ENCODE measurements around the gene NTPCR. TPM values are rescaled to one million over a fixed set of nuclear protein-coding genes. Genes with fewer than 3 reads are reported as not detected.

The NTPCR gene
- total RNA-seq, 4 donors from 2014 or later: 24.6 to 37.1 (median 28.4) TPM

- Histone ChIP-seq H3K36me3 (peaks cover 0 to 30% of the 10 kb centered on the region in 2 donors), H3K9me3 (no peaks in the 10 kb centered on the region), H3K27me3 (no peaks in the 10 kb centered on the region), H3K4me3 (no peak overlapping the region), H3K4me1 (peaks cover 0 to 8% (median 0%) of the 10 kb centered on the region in 3 donors), H3K27ac (no peak overlapping the region)
- WGBS, 2 donors (ENCODE audit: low coverage in 1 of 2): 89 to 100% methylated on average over 2 of the region's 2 CpGs
- no peak for ATAC-seq
- no peak for TF ChIP-seq POLR2AphosphoS5 (IDR thresholded peaks at IDR 0.05)
- no peak for TF ChIP-seq CTCF (IDR thresholded peaks at IDR 0.05)
- no peak for TF ChIP-seq EP300 (IDR thresholded peaks at IDR 0.05)
- TF ChIP-seq POLR2A (IDR thresholded peaks at IDR 0.05): no peak
These were observed 65.6 kb downstream of the NTPCR start for GRCh38 chr1:233015965-233016364.

GRCh38 chr1:233016798-233017197, 66.4 kb downstream of the NTPCR start:
- H3K36me3 ChIP-seq: peaks cover 0 to 26% of the 10 kb centered on the region in 2 donors
- H3K27ac ChIP-seq: no peak overlapping the region
- TF ChIP-seq CTCF (IDR thresholded peaks at IDR 0.05): no peak
- TF ChIP-seq EP300 (IDR thresholded peaks at IDR 0.05): no peak
- TF ChIP-seq POLR2A (IDR thresholded peaks at IDR 0.05): no peak
- no peak for TF ChIP-seq POLR2AphosphoS5 (IDR thresholded peaks at IDR 0.05)
- H3K4me1 ChIP-seq: peaks cover 0 to 15% (median 0%) of the 10 kb centered on the region in 3 donors
- no peaks in the 10 kb centered on the region for H3K27me3 ChIP-seq
- no peaks in the 10 kb centered on the region for H3K9me3 ChIP-seq
- WGBS, 2 donors (ENCODE audit: low coverage in 1 of 2): 69 to 91% methylated on average over 6 of the region's 6 CpGs
- no peak overlapping the region for H3K4me3 ChIP-seq
- ATAC-seq: no peak

- ATAC-seq: no peak
- peaks cover 0 to 7% of the 10 kb centered on the region in 2 donors for H3K36me3 ChIP-seq
- H3K27ac ChIP-seq: no peak overlapping the region
- H3K4me3 ChIP-seq: no peak overlapping the region
- H3K27me3 ChIP-seq: no peaks in the 10 kb centered on the region
- 92% methylated on average over 2 of the region's 3 CpGs; no CpG with 5 or more reads in 1 of the 2 donors for WGBS, 2 donors (ENCODE audit: low coverage in 1 of 2)
- peaks cover 0 to 15% (median 0%) of the 10 kb centered on the region in 3 donors for H3K4me1 ChIP-seq
- H3K9me3 ChIP-seq: no peaks in the 10 kb centered on the region
- no peak for TF ChIP-seq POLR2AphosphoS5 (IDR thresholded peaks at IDR 0.05)
- TF ChIP-seq CTCF (IDR thresholded peaks at IDR 0.05): no peak
- TF ChIP-seq EP300 (IDR thresholded peaks at IDR 0.05): no peak
- TF ChIP-seq POLR2A (IDR thresholded peaks at IDR 0.05): no peak
These were observed 68.7 kb downstream of the NTPCR start for GRCh38 chr1:233019083-233019482.

- WGBS, 2 donors (ENCODE audit: low coverage in 1 of 2): 77 to 100% methylated on average over 3 to 12 of the region's 12 CpGs
- Histone ChIP-seq H3K27me3 (no peaks in the 10 kb centered on the region), H3K4me1 (peaks cover 0 to 15% (median 0%) of the 10 kb centered on the region in 3 donors), H3K9me3 (no peaks in the 10 kb centered on the region), H3K27ac (peak overlapping the region in 1 of 4 donors; percentile 33), H3K36me3 (no peaks in the 10 kb centered on the region), H3K4me3 (no peak overlapping the region)
- TF ChIP-seq POLR2AphosphoS5 (IDR thresholded peaks at IDR 0.05) (no peak), EP300 (IDR thresholded peaks at IDR 0.05) (no peak), CTCF (IDR thresholded peaks at IDR 0.05) (no peak), POLR2A (IDR thresholded peaks at IDR 0.05) (no peak)
- no peak for ATAC-seq
These were observed 69.4 kb downstream of the NTPCR start for GRCh38 chr1:233019778-233020325.

GRCh38 chr1:233020426-233020825, 70.0 kb downstream of the NTPCR start:
- Histone ChIP-seq H3K27me3 (no peaks in the 10 kb centered on the region), H3K4me1 (peaks cover 0 to 15% (median 0%) of the 10 kb centered on the region in 3 donors), H3K9me3 (no peaks in the 10 kb centered on the region), H3K27ac (peak overlapping the region in 1 of 4 donors; percentile 33), H3K4me3 (no peak overlapping the region), H3K36me3 (no peaks in the 10 kb centered on the region)
- TF ChIP-seq POLR2A (IDR thresholded peaks at IDR 0.05): no peak
- no peak for TF ChIP-seq CTCF (IDR thresholded peaks at IDR 0.05)
- TF ChIP-seq POLR2AphosphoS5 (IDR thresholded peaks at IDR 0.05): no peak
- TF ChIP-seq EP300 (IDR thresholded peaks at IDR 0.05): no peak
- 45 to 51% methylated on average over 3 to 8 of the region's 8 CpGs for WGBS, 2 donors (ENCODE audit: low coverage in 1 of 2)
- ATAC-seq: peak; percentile 36

All from gastroesophageal sphincter (tissue), 4 donors.